PC-9 (cell line): Measurements from ENCODE around the gene AAK1. TPM values are rescaled to one million over a fixed set of nuclear protein-coding genes. Genes with fewer than 3 reads are reported as not detected.
A peak's percentile ranks its signal among the peaks of the same experiment; 100 is the strongest.

Experiments
- BruUV-seq: library from RNA; stranded (reverse); fragments of 400-500 nt; replicated peaks from 2 replicates; lab custom pipeline; 2021; lab: Mats Ljungman, UMichigan
- CTCF ChIA-PET: fragments of 300-600 bp; sonication (Branson Sonifier 250); formaldehyde crosslinking; loops from one replicate; lab custom pipeline; 2022; ENCODE audit warnings: antibody characterized with exemption; lab: Charles Lee
- POLR2A ChIA-PET: fragments of 300-600 bp; sonication (Branson Sonifier 250); formaldehyde crosslinking; loops from one replicate; lab custom pipeline; 2022; ENCODE audit warnings: antibody characterized with exemption; ENCODE audit not compliant: unreplicated experiment; lab: Charles Lee
- DNase-seq, 2 experiments: peaks; one replicate each; pipeline versions ENCODE4 v3.0.0 to v3.0.0-alpha.2; 2015 to 2022; ENCODE audit warnings: mixed read lengths in 1 of 2
- H2AFZ ChIP-seq: fragments of 200-600 bp; sonication (generic); 2 replicates; pipeline ENCODE4 v1.8.1; 2017; ENCODE audit warnings: antibody characterized with exemption
- H3F3A ChIP-seq: fragments of 200-600 bp; sonication (generic); 2 replicates; pipeline ENCODE4 v1.8.1; 2017; ENCODE audit warnings: antibody characterized with exemption, mild to moderate bottlenecking, low read depth; ENCODE audit not compliant: insufficient read depth
- H3K27ac ChIP-seq: fragments of 200-600 bp; sonication (generic); 2 replicates; pipeline ENCODE4 v1.6.1; 2016; ENCODE audit warnings: mixed run types
- H3K27me3 ChIP-seq: fragments of 200-600 bp; sonication (generic); 2 replicates; pipeline ENCODE4 v1.6.1; 2016; ENCODE audit warnings: low read depth, mixed run types; ENCODE audit not compliant: insufficient read depth
- H3K36me3 ChIP-seq: fragments of 200-600 bp; sonication (generic); 2 replicates; pipeline ENCODE4 v1.6.1; 2016; ENCODE audit warnings: low read depth, mixed run types
- H3K4me1 ChIP-seq: fragments of 200-600 bp; sonication (generic); replicated peaks from 2 replicates; pipeline ENCODE4 v1.6.1; 2016; ENCODE audit warnings: mixed run types; ENCODE audit not compliant: insufficient read depth
- H3K4me2 ChIP-seq: fragments of 200-600 bp; sonication (generic); 2 replicates; pipeline ENCODE4 v1.6.1; 2017; ENCODE audit warnings: mixed run types
- H3K4me3 ChIP-seq: fragments of 200-600 bp; sonication (generic); 2 replicates; pipeline ENCODE4 v1.6.1; 2016; ENCODE audit warnings: mixed run types
- H3K79me2 ChIP-seq: fragments of 200-600 bp; sonication (generic); 2 replicates; pipeline ENCODE4 v1.6.1; 2017; ENCODE audit warnings: low read depth, mixed run types
- H3K9me2 ChIP-seq: fragments of 200-600 bp; sonication (generic); 2 replicates; pipeline ENCODE4 v1.8.1; 2017; ENCODE audit warnings: mild to moderate bottlenecking; ENCODE audit not compliant: insufficient read depth
- H3K9me3 ChIP-seq: fragments of 200-600 bp; sonication (generic); 2 replicates; pipeline ENCODE4 v1.8.1; 2016; ENCODE audit warnings: low read depth; ENCODE audit not compliant: insufficient read depth
- H4K20me1 ChIP-seq: fragments of 200-600 bp; sonication (generic); 2 replicates; pipeline ENCODE4 v1.8.1; 2017; ENCODE audit not compliant: insufficient read depth
- CTCF ChIP-seq: fragments of 200-600 bp; sonication (generic); conservative IDR thresholded peaks from 2 replicates; pipeline ENCODE4 v1.6.1; 2017; ENCODE audit warnings: mixed run types, antibody characterized with exemption, mild to moderate bottlenecking, moderate library complexity
- EZH2 ChIP-seq: fragments of 200-600 bp; sonication (generic); IDR thresholded peaks from 2 replicates; pipeline ENCODE4 v1.8.0; 2017; ENCODE audit warnings: antibody characterized with exemption, low read depth
- intact Hi-C: fragments of 100-400 bp; cut with micrococcal nuclease; formaldehyde crosslinking; loops from one replicate; pipeline ENCODE4 v1.10.0; 2022; ENCODE audit not compliant: unreplicated experiment
- total RNA-seq: library from RNA; stranded (reverse); gene quantifications from 2 replicates; pipeline ENCODE4 v1.2.3, GENCODE V29; 2021

Gene AAK1
- total RNA-seq, 1 experiment from 2014 or later = 66.6 TPM

DNA sequence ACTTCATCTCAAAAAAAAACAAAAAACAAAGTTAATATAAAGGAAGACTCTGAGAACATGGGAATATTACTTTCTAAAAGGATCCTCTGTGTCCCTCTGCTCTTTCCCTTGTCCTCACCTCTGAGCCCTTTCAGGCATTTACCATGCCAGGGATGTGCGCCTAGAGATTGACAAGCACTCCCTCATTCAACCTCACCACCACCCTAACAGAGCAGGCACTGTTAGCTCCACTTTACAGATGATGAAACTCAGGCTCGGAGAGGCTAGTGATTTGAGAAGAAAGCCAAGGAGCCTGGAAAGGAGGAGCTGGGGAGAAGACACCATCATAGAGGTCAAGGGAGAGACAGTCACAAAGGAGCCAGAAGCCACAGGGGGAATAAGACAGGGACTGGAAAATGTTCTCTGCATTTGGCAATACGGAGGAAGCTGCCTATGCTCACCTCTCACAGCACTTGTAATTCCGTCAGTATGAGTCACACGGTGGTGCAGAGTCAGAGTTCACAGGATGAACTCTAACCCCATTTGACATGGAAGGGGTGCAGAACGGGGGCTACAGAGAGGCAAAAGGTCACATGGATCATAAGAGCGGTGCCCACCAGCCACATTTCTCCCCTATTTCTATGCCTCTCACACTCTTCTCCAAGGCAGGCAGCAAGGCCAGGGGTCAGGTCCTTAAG, 104.5 kb downstream of the AAK1 start:
- Histone ChIP-seq H4K20me1 (no peaks in the 10 kb centered on the region; the same call in 1 of the 2 replicates), H3K4me3 (no peak overlapping the region), H3K4me1 (peaks cover 38% of the 10 kb centered on the region), H3K27ac (peak overlapping the region; percentile 62), H3K9me3 (no peaks in the 10 kb centered on the region; the same call in 1 of the 2 replicates), H3K4me2 (peak overlapping the region; percentile 67), H2AFZ (no peak overlapping the region), H3K36me3 (peaks cover 30% of the 10 kb centered on the region; the same call in 1 of the 2 replicates), H3K9me2 (no peaks in the 10 kb centered on the region), H3F3A (peaks cover 33% of the 10 kb centered on the region), H3K79me2 (peaks cover 16% of the 10 kb centered on the region; the same call in 1 of the 2 replicates), H3K27me3 (no peaks in the 10 kb centered on the region)
- BruUV-seq = no TSS peak
- intact Hi-C loops = no loop called here
- ChIA-PET POLR2A (no interaction called here), CTCF (no interaction called here)
- TF ChIP-seq CTCF (no peak), EZH2 (no peak)
- DNase-seq = peak; percentile 11 to 58

GRCh38 chr2:69538249-69538648, 105.3 kb downstream of the AAK1 start:
- Histone ChIP-seq H3K4me3 (no peak overlapping the region), H3F3A (peaks cover 28% of the 10 kb centered on the region), H3K79me2 (peaks cover 16% of the 10 kb centered on the region; the same call in 1 of the 2 replicates), H3K4me2 (0 out of 2 replicates have a peak overlapping the region, but pooled peaks have one; percentile 67), H3K27me3 (no peaks in the 10 kb centered on the region), H3K9me3 (peaks cover 4% of the 10 kb centered on the region; the same call in 1 of the 2 replicates), H3K4me1 (peaks cover 38% of the 10 kb centered on the region), H4K20me1 (no peaks in the 10 kb centered on the region; the same call in 1 of the 2 replicates), H3K9me2 (no peaks in the 10 kb centered on the region), H2AFZ (no peak overlapping the region), H3K27ac (peak overlapping the region; percentile 62; the same call in 1 of the 2 replicates), H3K36me3 (peaks cover 34% of the 10 kb centered on the region; the same call in 1 of the 2 replicates)
- no TSS peak for BruUV-seq
- ChIA-PET POLR2A (no interaction called here), CTCF (no interaction called here)
- DNase-seq = no peak
- intact Hi-C loops = no loop called here
- TF ChIP-seq CTCF = no peak
- TF ChIP-seq EZH2 = no peak

GRCh38 chr2:69535817-69536241, 107.7 kb downstream of the AAK1 start:
- ChIA-PET CTCF (no interaction called here), POLR2A (no interaction called here)
- Histone ChIP-seq H2AFZ (no peak overlapping the region), H3K4me1 (peaks cover 38% of the 10 kb centered on the region), H3K27me3 (no peaks in the 10 kb centered on the region), H3K4me2 (peak overlapping the region; percentile 12; the same call in 1 of the 2 replicates), H3K4me3 (no peak overlapping the region), H3K9me2 (no peaks in the 10 kb centered on the region), H3K27ac (no peak overlapping the region), H3F3A (peaks cover 22% of the 10 kb centered on the region), H3K79me2 (peaks cover 16% of the 10 kb centered on the region; the same call in 1 of the 2 replicates), H3K9me3 (0 out of 2 replicates have a peak, but pooled peaks cover 4% of the 10 kb centered on the region), H4K20me1 (no peaks in the 10 kb centered on the region; the same call in 1 of the 2 replicates), H3K36me3 (peaks cover 38% of the 10 kb centered on the region)
- BruUV-seq = no TSS peak
- TF ChIP-seq EZH2 (no peak), CTCF (no peak)
- intact Hi-C loops = no loop called here
- DNase-seq = peak in 1 of 2 experiments; percentile 4
